GM12878 (cell line): Measurements from ENCODE around the gene TGM6.

Source experiments
- BACH1 ChIP-seq: fragments of 450-650 bp; IDR thresholded peaks from 2 replicates; pipeline ENCODE4 v1.6.1; 2017; ENCODE audit warnings: mild to moderate bottlenecking, borderline replicate concordance
- CHD1 ChIP-seq: IDR thresholded peaks from 2 replicates; pipeline ENCODE4 v1.6.1; 2012; ENCODE audit warnings: low read depth, low read length, improper control_type of control experiment
- POLR2A ChIP-seq: IDR thresholded peaks from 2 replicates; pipeline ENCODE4 v1.6.1; 2011; ENCODE audit warnings: low read depth, mild to moderate bottlenecking, low read length
- SUPT20H ChIP-seq: IDR thresholded peaks from 2 replicates; pipeline ENCODE4 v1.6.1; 2011; ENCODE audit warnings: low read depth, mild to moderate bottlenecking, low read length, moderate library complexity, borderline replicate concordance; ENCODE audit not compliant: control insufficient read depth

DNA sequence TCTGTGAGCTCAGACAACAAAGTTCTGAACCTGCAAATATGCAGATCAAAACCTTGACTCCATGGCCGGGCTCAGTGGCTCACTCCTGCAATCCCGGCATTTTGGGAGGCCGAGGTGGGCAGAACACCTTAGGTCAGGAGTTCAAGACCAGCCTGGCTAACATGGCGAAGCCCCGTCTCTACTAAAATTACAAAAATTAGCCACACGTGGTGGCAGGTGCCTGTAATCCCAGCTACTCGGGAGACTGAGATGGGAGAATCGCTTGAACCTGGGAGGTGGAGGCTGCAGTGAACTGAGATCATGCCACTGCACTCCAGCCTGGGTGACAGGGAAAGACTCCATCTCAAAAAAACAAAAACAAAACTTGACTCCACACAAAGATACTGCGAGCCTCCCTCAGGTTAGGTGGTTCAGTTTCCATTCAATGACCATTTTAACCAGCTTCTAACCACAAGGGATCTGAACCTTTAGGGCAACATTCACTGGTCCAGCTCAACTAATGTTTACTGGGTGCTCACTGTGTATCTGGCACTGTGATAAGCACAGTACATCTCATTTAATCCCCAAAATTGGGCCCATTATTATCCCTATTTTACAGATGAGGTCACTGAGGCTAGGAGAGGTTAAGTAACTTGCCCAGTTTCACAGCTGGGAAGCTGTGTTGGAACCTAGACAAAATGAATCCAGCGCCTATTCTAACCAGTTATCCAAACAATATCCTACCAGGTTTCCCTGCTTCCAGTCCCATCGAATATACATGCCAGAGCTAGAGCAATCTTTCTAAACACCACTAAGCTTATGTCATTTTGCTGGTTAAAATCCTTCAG is 88.1 kb downstream of the TGM6 start:
- TF ChIP-seq POLR2A (no peak), CHD1 (no peak), SUPT20H (no peak), BACH1 (no peak)
